Keratinocyte (primary cell): ENCODE data around the gene TTC33.

Experiments
- CTCF ChIP-seq, 3 experiments: IDR thresholded peaks in 1 of 3; conservative IDR thresholded peaks in 1 of 3; optimal IDR thresholded peaks in 1 of 3; 2 replicates in 2 of 3; 3 replicates in 1 of 3; pipeline versions ENCODE3 to v1.5.1; 2011; ENCODE audit warnings: low read length in 3 of 3, mild to moderate bottlenecking in 3 of 3, moderate library complexity in 2 of 3, control low read depth in 1 of 3, inconsistent platforms in 1 of 3; ENCODE audit not compliant: insufficient read depth in 2 of 3; ENCODE audit errors: extremely low read depth in 1 of 3
- EZH2 ChIP-seq: IDR thresholded peaks from one replicate; pipeline ENCODE4 v1.6.1; 2012; ENCODE audit warnings: inconsistent platforms, mild to moderate bottlenecking, low read length, moderate library complexity

- TF ChIP-seq EZH2 (no peak), CTCF (optimal IDR thresholded peaks at IDR 0.05 in 1 of 3, IDR thresholded peaks at IDR 0.05 in 1 of 3, conservative IDR thresholded peaks at IDR 0.05 in 1 of 3; ENCODE audit: extremely low read depth in 1 of 3, insufficient read depth in 2 of 3, low read length in 3 of 3) (no peak)
Observed at GRCh38 chr5:40646266-40646665, 109.5 kb downstream of the TTC33 start.
